DMS53 treated with DMSO at 0.1 percent for 48 hours (cell line): ENCODE data around the gene MFSD11.
"Not testable (repeated sequence)": the region's sequence is repeated elsewhere in the genome, so short reads cannot be mapped to it uniquely, and the experiment has no call there.

ENCODE experiments used
- DNase-seq: peaks from one replicate; lab custom pipeline; 2025; ENCODE audit not compliant: unreplicated experiment; lab: John Stamatoyannopoulos, UW

Gene MFSD11

DNA sequence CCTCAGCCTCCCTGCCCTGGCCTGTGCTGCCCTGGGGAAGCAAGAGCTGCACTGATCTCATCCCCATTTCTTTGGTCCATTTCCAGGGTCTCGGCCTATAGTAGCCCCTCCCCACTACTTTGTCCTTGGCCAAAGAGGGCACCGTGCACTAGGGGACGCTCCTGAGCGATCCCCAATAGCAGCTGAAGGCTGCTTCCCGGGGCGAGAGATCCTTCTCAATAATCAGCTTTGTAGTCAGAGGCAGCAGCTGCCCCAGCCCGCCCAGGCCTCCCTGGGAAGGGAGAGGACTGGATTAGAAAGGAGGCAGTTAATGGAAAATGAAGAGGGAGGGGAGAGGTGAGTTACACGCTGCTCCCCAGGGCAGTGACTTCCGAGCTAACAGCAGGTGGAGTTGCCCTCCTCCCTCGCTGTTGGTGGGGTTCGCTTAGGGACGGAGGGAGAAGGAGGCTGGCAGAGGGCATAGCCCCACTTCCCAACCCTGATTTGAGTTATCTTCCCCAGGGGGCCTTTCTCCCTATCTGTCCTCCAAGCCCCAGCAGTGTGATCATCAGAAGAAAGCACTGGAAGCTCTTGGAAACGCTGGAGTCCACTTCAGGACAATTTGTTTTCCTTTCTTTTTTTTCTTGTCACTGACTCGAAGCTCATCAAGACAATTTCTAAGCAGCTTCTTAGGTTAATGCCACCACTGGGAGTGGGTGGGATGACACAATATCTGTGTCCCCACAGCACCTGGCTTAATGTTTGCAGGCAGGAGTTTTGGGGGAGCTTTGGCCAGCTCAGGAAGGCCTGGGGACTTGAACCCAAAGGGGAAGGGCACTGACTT lies 29.7 kb upstream of the MFSD11 start:
- no peak for DNase-seq

GRCh38 chr17:76709077-76709950 lies 28.6 kb upstream of the MFSD11 start:
- DNase-seq = no peak

DNA sequence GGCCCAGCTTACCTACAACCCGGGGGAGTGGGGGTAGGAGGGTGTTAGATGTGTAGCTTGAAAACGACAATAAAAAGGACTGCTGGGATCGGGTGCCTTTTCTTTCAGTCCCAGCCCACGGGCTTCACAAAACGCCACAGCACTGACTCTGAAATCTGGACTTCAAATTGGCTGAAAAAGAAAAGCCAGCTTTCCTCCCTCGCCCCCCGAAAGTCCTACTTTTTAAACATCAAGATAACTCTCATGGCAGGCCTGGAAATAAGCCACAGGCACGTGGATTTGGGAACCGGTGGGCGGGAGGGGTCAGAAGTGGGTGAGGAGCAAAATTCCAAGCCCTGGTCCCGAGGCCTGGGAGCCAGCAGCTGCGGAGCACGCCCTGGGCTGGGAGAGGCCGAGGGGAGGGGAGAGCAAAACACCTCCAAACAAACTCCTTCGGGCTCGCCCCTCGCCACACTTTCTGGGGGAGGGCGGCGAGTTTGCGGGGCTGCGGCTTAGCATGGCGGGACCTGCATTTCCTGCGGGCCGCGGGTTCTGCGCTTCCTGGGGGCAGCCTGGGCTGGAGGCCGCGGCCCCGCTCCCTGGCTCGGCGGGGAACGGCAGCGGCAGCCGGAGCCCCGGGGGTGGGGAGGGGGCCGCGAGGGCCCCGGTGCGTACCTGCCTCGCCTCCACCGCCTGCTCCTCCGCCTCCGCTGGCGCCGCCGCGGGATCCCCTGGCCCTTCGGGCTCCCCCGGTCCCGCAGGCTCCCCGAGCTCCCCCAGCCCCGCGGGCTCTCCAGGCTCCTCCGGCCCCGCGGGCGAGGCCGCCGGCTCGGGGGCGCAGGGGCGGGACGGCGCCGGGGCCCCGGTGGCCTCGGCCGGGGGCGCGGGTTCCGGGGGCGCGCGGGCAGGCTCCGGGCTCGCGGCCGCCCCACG lies 27.7 kb upstream of the MFSD11 start:
- not testable (repeated sequence) for DNase-seq

DNA sequence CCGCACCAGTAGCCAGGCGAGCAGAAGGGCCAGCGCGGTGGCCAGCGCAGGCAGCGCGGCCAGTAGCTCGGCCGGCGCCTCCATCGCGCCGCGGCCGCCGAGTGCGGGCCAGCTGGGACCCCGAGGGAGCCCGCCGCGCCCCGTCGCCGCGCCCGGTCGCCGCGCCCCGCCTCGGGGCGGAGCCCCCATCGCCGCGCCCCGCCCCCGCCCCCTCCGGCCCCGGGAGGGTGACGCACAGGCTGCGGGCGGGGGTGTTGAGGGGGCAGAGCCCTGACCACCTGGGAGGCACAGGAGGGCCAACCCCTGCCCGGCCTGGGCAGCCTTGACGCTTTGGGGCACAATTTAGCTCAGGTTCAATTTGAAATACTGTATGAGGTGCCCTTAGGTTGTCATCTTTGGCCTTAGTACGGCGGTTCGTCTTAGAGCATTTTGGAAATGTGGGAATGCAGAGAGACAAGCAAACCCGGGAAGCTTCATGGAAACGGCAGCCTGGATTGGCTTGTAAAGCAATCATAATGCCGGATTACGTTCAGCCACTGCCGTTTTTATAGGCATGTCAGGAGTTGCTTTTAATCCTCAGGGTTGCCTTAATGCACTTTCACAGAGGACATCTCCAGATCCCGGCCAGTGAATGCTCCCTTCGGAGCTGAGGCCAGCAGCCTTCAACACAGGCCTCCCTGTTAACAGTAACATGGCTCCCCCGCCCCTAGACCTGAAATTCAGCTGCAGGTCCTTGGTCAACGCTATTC lies 26.9 kb upstream of the MFSD11 start, which contains the start of gene MXRA7:
Gene MXRA7 (minus strand): TSS at position 103 of the 749 bp plus-strand sequence. CDS start 19 bp downstream, at position 84.
- no peak for DNase-seq

GRCh38 chr17:76712321-76712720 lies 25.6 kb upstream of the MFSD11 start:
- DNase-seq = not testable (repeated sequence)

DNA sequence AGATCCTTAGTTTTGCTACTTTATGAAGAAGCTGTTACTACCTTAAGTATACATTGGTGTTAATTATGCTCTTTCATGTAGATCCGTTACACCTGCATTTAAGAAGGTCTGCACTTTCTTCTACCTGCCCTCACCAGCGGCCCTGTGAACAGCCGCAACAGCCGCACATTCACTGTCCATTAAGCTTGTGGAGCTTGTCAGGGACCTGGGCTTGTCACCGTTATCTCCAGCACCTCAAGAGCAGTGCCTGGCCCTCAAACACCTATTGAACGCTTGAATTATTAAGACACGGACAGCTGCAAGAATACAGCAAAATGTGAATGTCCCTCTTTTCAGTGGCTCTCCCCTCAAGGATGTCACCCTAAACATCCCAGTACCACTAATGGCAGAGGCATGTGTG lies 24.2 kb upstream of the MFSD11 start:
- no peak for DNase-seq

GRCh38 chr17:76714336-76714735 lies 23.6 kb upstream of the MFSD11 start:
- no peak for DNase-seq

GRCh38 chr17:76714822-76715495 lies 23.0 kb upstream of the MFSD11 start:
- DNase-seq = peak; percentile 16

- no peak for DNase-seq
Measured at GRCh38 chr17:76715496-76715830, 22.5 kb upstream of the MFSD11 start.

GRCh38 chr17:76716146-76716838 lies 21.6 kb upstream of the MFSD11 start:
- no peak for DNase-seq

GRCh38 chr17:76716839-76717215 lies 21.1 kb upstream of the MFSD11 start:
- no peak for DNase-seq

DNA sequence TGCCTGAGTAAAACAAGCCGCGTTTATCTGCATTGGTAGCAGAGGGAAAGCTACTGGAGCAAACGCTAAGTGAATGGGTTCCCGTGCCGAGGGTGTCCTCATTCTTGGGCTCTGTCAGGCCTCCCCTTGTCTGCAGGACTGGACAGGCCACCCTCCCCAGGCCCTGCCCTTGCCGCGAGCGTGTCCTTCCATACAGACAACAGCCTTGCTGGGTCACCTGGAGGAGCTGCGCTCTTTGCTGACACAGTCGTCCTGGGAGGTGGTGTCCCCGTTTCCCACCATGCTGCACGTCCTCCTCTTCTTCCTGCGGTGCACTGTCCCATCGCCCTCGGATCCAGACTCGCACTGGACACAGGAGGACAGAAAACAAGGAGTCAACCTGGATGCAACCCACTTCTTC lies 19.4 kb upstream of the MFSD11 start:
- DNase-seq = no peak

DNA sequence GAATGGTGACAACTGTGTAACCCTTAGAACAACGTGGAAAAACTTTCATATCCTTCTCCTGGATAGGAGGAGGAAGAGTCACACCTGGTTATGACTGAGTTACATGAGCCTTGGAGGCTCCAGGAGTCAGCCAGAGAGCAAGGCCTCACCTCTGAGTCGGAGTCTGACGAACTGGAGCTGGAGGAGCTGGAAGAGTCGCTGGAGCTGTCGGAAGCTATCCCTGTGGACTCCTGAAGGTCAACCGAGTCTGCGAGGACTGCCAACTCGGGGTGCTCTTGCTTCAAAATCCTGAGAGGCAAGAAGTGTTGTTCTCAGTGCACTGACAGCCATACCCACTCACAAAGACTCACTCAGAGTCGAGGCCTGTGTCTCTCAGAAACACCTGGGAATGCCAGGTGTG lies 17.7 kb upstream of the MFSD11 start:
- no peak for DNase-seq

DNA sequence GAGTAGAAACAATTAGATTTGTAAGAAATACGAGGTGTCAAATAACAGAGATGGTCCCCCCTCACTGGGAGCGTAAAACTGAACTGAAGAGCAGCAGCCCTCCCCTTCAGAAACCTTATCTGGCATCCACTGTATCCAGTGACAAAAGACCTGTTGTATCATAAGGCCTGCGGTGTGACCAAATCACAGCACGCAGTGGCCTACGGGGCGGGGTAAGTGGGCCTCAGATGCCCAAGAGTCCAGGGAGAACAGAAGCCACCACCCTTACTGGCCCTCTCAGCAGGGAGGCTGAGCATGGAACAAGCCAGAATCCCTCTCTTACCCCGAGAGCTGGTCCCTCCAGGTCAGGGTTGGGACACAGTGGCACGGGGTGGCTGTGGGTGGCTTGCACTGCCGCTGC lies 17.0 kb upstream of the MFSD11 start:
- no peak for DNase-seq

- no peak for DNase-seq
Measured at GRCh38 chr17:76721463-76721862, 16.5 kb upstream of the MFSD11 start.

DNA sequence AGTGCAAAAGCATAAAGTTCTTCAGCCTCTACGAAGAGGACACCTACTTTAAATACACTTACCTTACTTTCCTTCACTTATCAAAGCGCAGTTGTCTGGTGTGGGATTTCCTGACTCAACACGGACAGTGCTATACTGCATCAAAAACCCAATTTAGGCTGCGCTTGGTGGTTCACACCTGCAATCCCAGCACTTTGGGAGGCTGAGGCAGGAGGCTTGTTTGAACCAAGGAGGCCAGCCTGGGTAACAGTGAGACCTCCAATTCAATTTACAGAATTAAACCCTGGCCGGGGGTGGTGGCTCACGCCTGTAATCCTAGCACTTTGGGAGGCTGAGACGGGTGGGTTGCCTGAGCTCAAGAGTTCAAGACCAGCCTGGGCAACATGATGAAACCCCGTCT lies 15.6 kb upstream of the MFSD11 start:
- DNase-seq = no peak

DNA sequence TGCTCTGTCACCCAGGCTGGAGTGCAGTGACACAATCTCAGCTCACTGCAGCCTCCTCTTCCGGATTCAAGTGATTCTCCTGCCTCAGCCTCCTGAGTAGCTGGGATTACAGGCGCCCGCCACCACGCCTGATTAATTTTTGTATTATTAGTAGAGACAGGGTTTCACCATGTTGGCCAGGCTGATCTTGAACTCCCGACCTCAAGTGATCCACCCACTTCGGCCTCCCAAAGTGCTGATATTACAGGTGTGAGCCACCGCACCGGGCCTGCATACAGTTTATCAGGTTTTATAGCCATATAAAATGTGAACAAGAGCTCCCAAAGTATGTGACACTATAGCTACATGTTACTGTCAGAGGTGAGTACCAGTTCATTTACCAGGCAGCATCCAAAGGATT lies 14.9 kb upstream of the MFSD11 start:
- DNase-seq = not testable (repeated sequence)

- DNase-seq = no peak
Measured at GRCh38 chr17:76723812-76724211, 14.1 kb upstream of the MFSD11 start.

GRCh38 chr17:76725580-76726230 lies 12.2 kb upstream of the MFSD11 start:
- DNase-seq = peak; percentile 28
